ENCODE measurements around the gene GLIS1.

The GLIS1 gene

DNA sequence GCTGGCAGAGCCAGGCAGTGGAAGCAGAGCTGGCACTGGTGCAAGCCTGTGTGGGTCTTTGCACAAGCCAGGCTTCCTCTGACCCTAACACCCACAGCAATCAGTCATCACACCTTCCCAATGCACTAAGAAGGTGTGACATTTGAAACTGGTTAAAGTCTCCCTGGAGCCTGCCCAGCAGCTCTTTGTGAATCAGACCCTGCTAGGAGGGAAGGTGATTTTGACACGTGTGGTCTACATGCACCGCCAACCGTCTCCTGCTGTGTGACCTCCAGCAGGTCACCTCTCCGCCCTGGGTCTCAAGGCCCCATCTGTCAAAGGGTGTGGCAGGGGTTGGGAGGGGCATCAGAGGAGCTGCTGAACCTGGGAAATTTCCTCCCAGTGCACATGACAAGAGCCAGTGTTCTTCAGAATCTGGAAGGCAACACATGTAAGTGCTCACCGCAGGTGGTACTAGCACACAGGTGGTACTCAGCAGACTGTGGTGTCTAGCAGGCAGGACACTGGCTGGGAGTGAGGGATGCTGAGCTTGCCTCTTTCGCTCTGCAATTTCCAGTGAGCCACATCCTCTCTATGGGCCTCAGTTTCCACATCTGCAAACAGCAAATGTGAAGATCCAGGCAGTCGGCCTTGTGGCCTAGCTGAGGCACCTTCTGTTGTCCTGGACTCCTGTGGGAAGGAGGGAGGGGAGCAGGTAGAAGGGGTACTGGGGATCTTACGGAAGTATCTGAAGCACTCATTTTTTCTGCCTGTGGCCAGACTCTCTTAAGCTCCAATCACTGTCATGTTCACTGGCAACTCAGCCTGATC, 156.5 kb downstream of the GLIS1 start:
- no peak for TF ChIP-seq POLR2A (IDR thresholded peaks at IDR 0.05; ENCODE audit: extremely low read depth, insufficient read length)
- TF ChIP-seq, protein P1, sequence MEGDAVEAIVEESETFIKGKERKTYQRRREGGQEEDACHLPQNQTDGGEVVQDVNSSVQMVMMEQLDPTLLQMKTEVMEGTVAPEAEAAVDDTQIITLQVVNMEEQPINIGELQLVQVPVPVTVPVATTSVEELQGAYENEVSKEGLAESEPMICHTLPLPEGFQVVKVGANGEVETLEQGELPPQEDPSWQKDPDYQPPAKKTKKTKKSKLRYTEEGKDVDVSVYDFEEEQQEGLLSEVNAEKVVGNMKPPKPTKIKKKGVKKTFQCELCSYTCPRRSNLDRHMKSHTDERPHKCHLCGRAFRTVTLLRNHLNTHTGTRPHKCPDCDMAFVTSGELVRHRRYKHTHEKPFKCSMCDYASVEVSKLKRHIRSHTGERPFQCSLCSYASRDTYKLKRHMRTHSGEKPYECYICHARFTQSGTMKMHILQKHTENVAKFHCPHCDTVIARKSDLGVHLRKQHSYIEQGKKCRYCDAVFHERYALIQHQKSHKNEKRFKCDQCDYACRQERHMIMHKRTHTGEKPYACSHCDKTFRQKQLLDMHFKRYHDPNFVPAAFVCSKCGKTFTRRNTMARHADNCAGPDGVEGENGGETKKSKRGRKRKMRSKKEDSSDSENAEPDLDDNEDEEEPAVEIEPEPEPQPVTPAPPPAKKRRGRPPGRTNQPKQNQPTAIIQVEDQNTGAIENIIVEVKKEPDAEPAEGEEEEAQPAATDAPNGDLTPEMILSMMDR (IDR thresholded peaks at IDR 0.05; ENCODE audit: low read depth, low read length): no peak
- no peak for DNase-seq (ENCODE audit: low read depth)
- H3K4me3 ChIP-seq (ENCODE audit: low read depth, low read length): no peak overlapping the region

DNA sequence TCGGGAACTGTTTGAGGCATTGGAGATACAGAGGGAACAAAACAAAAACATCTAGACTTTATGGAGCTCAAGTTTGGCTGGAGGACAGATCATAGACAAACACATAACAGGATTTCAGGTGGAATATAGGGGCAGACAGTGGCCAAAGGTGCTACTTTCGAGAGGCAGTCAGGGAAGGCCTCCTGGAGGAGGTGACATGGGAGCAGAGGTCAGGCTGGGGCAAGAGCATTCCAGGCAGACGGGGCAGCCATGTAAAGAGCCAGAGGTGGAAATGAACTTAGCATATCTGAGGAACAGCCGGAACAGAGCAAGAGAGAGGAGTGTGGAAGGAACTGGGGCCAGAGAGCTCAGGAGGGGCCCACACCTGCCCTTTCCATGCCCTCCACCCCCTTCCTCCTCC, 157.5 kb downstream of the GLIS1 start:
- TF ChIP-seq, protein P1 (IDR thresholded peaks at IDR 0.05; ENCODE audit: low read depth, low read length): no peak
- TF ChIP-seq MYC (IDR thresholded peaks at IDR 0.05; ENCODE audit: low read depth, low read length) (no peak), POLR2A (IDR thresholded peaks at IDR 0.05; ENCODE audit: extremely low read depth, insufficient read length) (no peak)
- TF ChIP-seq, protein P2, sequence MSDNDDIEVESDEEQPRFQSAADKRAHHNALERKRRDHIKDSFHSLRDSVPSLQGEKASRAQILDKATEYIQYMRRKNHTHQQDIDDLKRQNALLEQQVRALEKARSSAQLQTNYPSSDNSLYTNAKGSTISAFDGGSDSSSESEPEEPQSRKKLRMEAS (IDR thresholded peaks at IDR 0.05; ENCODE audit: low read depth, low read length): no peak
- H3K4me3 ChIP-seq (ENCODE audit: low read depth, low read length): no peak overlapping the region
- DNase-seq (ENCODE audit: low read depth): no peak

DNA sequence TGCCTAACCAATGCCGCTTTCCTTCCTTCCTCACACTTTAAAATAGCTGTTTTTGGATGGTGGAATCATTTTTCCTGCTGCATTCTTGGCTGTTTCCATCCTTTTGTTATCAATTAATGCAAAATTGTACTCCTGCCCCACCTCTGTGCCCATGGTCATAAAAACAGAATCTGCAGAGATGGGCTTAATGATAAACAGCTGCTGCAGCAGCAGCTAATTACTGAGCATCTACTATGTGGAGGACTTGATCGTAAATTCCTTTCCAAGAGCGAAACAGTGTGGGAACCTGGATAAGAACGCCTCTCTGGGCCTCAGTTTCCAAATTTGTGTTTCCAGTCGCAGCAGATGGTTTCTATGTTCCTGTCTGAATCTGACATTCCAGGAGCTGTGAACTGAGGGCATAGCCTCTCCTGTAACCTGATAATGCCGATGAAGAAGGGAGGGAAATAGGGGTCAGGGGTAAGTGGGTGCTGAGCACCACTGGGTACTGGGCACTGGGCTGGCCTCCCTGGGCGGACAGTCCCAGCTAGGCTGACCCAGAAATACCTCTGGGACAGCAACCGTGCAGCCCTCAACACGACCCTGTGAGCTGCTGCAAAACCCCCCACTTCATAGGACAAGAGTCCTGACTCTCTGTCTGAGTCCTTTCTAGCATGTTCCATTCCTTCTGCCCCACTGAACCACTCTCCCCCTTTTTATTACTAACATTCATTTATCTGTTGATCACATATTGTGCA, 158.1 kb downstream of the GLIS1 start:
- H3K4me3 ChIP-seq (ENCODE audit: low read depth, low read length): no peak overlapping the region
- TF ChIP-seq POLR2A (IDR thresholded peaks at IDR 0.05; ENCODE audit: extremely low read depth, insufficient read length) (no peak), MYC (IDR thresholded peaks at IDR 0.05; ENCODE audit: low read depth, low read length) (no peak)
- TF ChIP-seq, protein P1 (IDR thresholded peaks at IDR 0.05; ENCODE audit: low read depth, low read length): no peak
- TF ChIP-seq, protein P2 (IDR thresholded peaks at IDR 0.05; ENCODE audit: low read depth, low read length): no peak
- DNase-seq (ENCODE audit: low read depth): no peak

DNA sequence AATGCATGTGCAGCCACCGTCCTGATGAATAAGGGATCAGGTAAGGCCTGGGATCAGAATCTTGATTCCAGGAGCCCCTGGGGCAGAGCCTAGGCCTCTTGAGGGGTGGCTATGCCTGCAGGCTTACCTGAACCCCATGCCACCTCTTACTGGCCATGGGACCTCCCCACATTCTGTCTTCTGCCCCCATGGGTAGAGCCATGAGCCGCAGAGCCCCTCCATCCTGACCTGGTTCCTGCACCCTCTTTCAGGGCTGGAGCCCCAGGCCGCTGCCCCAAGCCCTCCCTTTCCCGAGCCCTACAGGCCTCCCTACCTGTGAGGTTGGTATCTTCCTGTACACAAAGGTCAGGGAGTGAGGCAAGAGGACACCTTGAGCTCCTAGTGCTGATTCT, 159.0 kb downstream of the GLIS1 start:
- no peak overlapping the region for H3K4me3 ChIP-seq (ENCODE audit: low read depth, low read length)
- TF ChIP-seq, protein P2 (IDR thresholded peaks at IDR 0.05; ENCODE audit: low read depth, low read length): no peak
- TF ChIP-seq MYC (IDR thresholded peaks at IDR 0.05; ENCODE audit: low read depth, low read length): no peak
- TF ChIP-seq, protein P1 (IDR thresholded peaks at IDR 0.05; ENCODE audit: low read depth, low read length): no peak
- no peak for TF ChIP-seq POLR2A (IDR thresholded peaks at IDR 0.05; ENCODE audit: extremely low read depth, insufficient read length)
- DNase-seq (ENCODE audit: low read depth): no peak

DNA sequence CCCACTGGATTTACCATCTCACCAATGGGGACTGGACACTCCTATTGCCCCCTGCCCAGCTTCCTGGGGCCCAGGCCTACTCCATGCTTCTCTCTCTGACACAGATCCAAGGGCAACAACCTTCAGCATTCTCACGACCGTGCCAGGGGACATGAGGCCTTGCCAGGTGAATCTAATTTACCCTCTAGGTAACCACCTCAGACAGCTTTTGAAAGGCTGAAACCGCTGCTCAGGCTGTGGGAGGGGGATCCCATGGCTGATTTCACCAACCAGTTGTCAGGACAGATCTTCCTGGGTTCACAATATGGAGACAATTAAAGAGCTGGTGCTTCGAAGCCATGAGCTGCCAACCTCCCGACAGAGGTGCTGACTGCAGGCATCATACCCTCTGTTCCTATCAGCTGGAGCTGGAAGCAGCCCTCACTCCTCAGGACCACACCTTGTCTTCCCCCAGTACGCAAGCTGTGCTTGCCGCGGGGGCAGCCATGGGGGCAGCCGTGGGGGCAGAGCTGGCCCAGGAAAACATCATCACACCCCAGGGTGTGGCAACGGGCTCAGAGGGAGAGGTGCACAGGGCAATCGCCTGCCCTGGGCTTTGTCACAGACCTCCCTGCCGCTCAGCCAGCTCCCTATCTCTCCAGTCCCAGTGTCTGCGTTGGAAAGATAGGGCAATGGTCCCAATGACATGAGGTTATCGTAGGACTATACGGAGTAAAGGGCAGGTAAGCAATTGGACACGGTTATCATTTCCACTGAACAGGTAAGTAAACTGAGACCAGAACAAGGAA, 159.5 kb downstream of the GLIS1 start:
- no peak overlapping the region for H3K4me3 ChIP-seq (ENCODE audit: low read depth, low read length)
- DNase-seq (ENCODE audit: low read depth): no peak
- TF ChIP-seq POLR2A (IDR thresholded peaks at IDR 0.05; ENCODE audit: extremely low read depth, insufficient read length) (no peak), MYC (IDR thresholded peaks at IDR 0.05; ENCODE audit: low read depth, low read length) (no peak)
- TF ChIP-seq, protein P2 (IDR thresholded peaks at IDR 0.05; ENCODE audit: low read depth, low read length): no peak
- TF ChIP-seq, protein P1 (IDR thresholded peaks at IDR 0.05; ENCODE audit: low read depth, low read length): no peak

Measured in NB4 (cell line).